ENCODE results near the gene POLR2F.
A peak's percentile ranks its signal among the peaks of the same experiment; 100 is the strongest.
"Not testable (repeated sequence)": the region's sequence is repeated elsewhere in the genome, so short reads cannot be mapped to it uniquely, and the experiment has no call there.

POLR2F gene

DNA sequence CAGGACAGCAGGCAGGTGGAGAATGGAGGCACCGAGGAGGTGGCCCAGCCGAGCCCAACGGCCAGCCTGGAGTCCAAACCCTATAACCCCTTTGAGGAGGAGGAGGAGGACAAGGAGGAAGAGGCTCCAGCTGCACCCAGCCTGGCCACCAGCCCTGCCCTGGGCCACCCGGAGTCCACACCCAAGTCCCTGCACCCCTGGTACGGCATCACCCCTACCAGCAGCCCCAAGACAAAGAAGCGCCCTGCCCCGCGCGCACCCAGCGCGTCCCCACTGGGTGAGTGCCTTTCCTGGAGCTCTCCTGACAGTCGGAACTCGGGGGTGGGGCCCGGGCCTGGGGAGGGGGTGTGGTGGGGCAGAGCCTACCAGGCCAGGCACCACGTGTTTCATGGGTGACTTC, 27.7 kb upstream of the POLR2F start:
- DNase-seq (ENCODE audit: low read depth), result no peak

DNA sequence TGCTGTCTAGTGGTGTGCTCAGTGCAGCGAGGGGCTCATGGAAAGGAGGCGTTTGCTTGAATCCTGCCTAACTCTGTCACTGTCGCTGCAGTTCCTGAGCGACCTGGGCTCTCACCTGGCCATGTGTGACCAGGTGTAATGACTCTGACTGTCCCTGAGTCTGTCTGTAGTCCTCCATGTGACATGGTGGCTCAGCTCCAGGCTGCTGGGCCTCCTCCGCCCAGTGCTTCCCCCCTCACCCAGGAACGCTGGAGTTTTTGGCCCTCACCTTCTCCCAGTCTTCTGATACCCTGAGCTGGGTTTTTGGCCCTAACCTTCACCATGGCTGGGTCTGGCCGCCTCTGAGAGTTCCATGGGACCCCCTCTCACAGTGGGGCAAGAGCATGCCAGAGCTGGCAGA, 27.1 kb upstream of the POLR2F start:
- DNase-seq (ENCODE audit: low read depth), result no peak

DNA sequence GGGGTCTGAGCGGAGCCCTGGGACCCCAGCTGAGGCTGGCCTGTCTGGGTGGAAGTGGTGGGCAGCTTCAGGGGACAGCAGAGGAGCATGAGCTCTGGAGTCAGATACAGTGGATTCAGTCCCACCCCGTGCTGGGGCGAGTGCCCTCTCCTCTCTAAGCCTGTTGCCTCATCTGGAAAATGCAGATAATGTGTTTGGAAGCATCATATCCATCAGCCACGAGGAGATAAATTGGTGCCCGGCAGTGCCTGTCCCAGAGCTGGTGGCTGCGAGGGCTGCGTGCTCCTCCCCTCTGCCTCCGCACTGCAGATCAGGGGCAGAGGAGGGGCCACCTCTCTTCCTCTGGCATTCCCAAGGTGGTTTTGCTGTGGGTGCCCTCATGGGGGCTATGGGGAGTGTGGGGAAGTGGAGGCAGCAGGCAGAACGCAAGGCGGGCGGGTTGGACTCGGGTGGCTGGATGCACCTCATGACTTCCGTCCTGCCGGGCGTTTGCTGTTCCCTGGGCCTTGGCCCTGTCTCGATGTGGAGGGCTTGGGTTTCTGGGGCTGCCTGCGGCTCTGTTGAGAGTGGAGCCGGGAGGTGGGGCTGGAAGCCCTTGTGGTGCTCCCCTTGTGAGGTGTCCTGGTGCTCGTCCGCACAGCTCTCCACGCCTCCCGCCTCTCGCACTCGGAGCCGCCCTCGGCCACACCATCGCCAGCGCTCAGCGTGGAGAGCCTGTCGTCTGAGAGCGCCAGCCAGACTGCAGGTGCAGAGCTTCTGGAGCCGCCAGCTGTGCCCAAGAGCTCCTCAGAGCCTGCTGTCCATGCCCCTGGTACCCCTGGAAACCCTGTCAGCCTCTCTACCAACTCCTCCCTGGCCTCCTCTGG, 26.5 kb upstream of the POLR2F start:
- DNase-seq (ENCODE audit: low read depth), result no peak

DNA sequence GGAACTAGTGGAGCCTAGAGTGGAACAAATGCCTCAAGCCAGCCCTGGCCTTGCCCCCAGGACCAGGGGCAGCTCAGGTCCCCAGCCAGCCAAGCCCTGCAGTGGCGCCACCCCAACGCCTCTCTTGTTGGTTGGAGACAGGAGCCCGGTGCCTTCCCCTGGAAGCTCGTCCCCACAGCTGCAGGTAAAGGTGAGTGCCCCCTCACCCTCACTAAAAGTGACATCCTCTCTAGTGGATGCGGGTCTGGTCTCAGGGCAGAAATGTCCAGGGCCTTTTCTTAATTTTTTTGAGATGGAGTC, 25.9 kb upstream of the POLR2F start:
- no peak for DNase-seq (ENCODE audit: low read depth)

DNA sequence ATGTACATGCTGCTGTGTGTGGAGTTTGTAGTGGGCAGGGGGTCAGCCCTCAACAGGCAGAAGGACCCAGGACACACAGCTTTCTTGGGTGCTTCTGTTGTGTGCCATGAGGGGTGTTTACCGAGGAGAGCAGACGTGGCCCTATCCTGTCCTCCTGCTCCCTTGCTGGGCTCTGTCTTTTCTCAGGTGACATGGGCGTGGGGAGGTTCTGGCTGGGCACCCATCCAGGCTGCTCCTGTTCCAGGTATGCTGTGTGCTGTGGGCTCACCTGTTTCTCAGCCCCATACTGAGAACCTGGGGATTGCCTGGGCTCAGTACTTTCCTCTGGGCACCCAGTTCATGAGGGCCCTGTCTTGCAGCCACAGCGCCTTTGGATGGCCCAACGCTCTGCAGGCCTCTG, 24.1 kb upstream of the POLR2F start:
- DNase-seq (ENCODE audit: low read depth), result no peak

DNA sequence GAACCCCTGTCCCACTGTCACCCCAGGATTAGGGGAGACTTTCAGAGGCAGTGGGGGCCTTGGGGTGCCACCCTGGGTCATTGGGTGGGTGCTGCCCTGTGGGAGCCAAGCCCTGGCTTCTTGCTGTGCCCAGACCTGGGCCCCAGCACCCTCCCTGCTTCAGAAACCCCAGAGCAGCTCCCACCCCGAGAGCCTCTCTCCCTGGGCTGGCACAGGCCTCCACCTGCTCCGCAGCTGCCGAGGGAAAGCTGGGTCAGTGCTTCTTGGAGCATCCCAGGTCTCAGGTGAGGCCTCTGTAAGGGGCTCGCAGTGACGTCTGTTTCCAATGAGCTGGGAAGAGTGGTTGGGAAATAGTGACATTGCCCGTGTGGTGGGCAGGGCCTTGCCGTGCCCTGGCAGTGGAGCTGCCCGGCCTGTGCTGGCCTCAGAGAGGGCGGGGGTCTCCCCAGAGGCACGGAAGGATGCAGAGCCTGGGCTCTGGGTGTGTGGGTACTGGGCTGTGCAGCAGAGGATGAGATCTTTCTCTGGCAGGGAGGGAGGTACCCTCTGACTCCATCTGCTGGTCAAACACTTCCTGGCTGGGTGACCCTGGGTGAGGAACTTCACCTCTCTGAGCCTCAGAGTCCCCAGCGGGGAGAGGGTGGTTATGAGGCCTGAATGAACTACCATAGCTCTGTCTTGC, 23.1 kb upstream of the POLR2F start:
- peak; percentile 51 for DNase-seq (ENCODE audit: low read depth)

- DNase-seq (ENCODE audit: low read depth), result no peak
Observed at GRCh38 chr22:37930952-37931440, 22.5 kb upstream of the POLR2F start.

GRCh38 chr22:37931893-37932389, 21.6 kb upstream of the POLR2F start:
- DNase-seq (ENCODE audit: low read depth), result no peak

DNA sequence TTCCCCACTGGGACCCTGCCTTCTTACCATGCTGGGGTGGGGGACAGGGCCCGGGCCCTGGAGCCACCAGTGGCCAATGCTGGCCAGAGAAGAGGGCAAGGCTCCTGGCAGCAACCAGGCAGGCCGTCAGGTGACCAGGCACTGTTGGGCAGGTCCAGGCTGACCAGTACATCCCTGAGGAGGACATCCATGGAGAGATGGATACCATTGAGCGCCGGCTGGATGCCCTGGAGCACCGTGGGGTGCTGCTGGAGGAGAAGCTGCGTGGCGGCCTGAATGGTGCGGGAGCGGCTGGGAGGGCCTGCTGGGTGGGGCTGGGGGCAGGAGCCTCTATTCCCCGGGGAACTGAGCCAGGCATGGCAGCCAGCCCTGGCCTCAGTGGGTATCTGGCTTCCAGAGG, 21.1 kb upstream of the POLR2F start:
- no peak for DNase-seq (ENCODE audit: low read depth)

GRCh38 chr22:37932821-37933578, 20.5 kb upstream of the POLR2F start:
- no peak for DNase-seq (ENCODE audit: low read depth)

- peak; percentile 96 for DNase-seq (ENCODE audit: low read depth)
Observed at GRCh38 chr22:37933711-37934376, 19.7 kb upstream of the POLR2F start.

- peak; percentile 79 for DNase-seq (ENCODE audit: low read depth)
Observed at GRCh38 chr22:37940698-37941376, 12.7 kb upstream of the POLR2F start.

- no peak for DNase-seq (ENCODE audit: low read depth)
Observed at GRCh38 chr22:37942133-37942532, 11.4 kb upstream of the POLR2F start.

GRCh38 chr22:37943136-37943824, 10.2 kb upstream of the POLR2F start:
- no peak for DNase-seq (ENCODE audit: low read depth)

DNA sequence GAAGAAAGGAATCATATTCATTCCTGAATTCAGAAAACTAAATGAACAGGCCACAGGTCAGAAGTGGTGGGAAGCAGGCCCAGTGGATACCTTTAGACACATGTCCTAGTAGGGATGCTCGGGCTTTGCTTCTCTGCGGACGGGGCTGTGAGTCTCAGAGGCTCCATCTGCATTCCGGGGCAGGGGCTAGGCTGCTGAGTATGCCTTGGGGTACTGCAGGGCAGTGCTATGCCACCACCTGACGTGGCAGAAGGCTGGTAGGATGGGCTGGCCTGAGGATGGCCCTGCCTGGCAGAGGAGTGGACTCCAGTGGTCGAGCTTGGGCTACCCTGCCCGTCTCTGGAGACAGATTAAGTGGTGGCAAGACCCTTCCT, 9.7 kb upstream of the POLR2F start:
- DNase-seq (ENCODE audit: low read depth), result no peak

DNA sequence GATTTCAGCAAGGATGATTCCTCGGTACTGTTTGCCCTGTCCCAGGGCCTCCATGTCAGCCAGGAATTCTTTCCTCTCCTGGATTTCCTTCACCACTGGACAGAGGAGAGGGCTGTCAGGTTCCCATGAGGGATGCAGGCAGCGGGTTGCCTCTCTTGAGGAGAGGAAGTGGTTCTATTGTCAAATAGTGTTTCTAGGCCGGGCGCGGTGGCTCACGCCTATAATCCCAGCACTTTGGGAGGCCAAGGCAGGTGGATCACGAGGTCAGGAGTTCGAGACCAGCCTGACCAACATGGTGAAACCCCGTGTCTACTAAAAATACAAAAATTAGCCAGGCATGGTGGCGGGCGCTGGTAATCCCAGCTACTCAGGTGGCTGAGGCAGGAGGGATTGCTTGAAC, 9.1 kb upstream of the POLR2F start:
- not testable (repeated sequence) for DNase-seq (ENCODE audit: low read depth)

DNA sequence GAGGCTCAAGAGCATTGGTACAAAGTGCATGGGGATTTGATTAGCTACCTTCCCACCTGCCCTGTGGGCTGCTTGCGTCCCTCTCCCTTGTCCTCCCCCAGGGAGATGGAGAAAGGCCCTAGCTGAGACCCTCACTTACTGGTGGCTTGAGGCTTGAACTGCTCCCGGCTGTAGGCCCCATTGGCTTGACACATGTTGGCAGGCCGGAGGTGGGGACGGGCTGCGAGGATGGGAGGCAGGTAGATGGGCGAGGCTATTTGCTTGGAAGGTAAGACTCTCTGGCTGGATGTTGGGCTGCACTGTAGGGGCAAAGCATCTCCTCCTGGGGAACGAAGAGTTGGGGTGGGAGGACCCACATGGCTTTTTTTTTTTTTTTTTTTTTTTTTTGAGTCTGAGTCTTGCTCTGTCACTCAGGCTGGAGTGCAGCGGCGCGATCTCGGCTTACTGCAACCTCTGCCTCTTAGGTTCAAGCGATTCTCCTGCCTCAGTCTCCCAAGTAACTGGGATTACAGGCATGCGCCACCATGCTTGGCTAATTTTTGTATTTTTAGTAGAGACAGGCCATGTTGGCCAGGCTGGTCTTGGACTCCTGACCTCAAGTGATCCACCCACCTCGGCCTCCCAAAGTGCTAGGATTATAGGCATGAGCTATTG, 6.2 kb upstream of the POLR2F start:
- not testable (repeated sequence) for DNase-seq (ENCODE audit: low read depth)

- DNase-seq (ENCODE audit: low read depth), result no peak
Observed at GRCh38 chr22:37951305-37951704, 2.2 kb upstream of the POLR2F start.

- peak; percentile 33 for DNase-seq (ENCODE audit: low read depth)
Observed at GRCh38 chr22:37952629-37953028, 870 bp upstream of the POLR2F start.

DNA sequence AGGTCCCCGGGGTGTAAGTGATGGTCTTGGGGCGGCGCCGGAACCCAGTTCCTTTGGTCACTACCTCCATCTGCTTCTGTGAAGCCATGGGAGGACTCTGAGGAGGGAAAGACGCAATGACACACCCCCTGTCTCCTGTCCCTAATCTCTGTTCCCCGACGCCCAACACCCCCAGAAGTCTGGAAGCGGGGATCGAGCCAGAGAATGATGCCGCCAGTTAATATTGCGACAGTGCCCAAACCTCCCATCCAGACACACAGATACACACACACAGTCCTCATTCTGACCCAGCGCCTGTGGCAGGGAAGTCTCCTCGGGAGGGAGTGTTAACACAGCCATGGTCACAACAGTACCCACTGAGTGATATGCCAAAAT, 450 bp upstream of the POLR2F start:
- peak; percentile 43 for DNase-seq (ENCODE audit: low read depth)
